ENCODE data around the gene FCHSD1. TPM values are rescaled to one million over a fixed set of nuclear protein-coding genes. Genes with fewer than 3 reads are reported as not detected.

FCHSD1 gene
- total RNA-seq, 1 experiment from 2014 or later: 21.2 TPM

DNA sequence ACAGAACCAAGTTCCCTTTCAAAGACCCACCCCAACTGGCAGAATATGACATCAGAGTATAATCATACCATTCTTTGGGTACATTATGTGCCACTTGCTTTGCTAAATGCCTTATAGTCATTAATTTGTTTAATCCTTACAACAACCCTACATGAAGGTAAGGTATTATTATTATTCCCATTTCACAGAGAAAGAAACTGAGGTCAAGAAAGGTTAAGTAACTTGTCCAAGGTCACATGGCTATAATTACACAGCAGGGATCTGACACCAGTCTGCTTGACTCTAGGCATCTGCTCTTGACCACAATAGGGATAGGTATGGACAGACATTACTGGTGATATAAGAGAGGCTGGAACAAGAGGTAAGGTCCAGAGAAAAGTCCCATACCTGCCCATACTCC is 1.2 kb downstream of the FCHSD1 start:
- H3K36me3 Mint-ChIP-seq (ENCODE audit: insufficient read depth, unreplicated experiment): peaks cover 23% of the 10 kb centered on the region
- intact Hi-C loops (cut with micrococcal nuclease): no loop called here
- no peaks in the 10 kb centered on the region for H3K27me3 Mint-ChIP-seq (ENCODE audit: insufficient read depth, unreplicated experiment)
- H3K9me3 Mint-ChIP-seq (ENCODE audit: unreplicated experiment): no peaks in the 10 kb centered on the region
- TF ChIP-seq, protein P1, sequence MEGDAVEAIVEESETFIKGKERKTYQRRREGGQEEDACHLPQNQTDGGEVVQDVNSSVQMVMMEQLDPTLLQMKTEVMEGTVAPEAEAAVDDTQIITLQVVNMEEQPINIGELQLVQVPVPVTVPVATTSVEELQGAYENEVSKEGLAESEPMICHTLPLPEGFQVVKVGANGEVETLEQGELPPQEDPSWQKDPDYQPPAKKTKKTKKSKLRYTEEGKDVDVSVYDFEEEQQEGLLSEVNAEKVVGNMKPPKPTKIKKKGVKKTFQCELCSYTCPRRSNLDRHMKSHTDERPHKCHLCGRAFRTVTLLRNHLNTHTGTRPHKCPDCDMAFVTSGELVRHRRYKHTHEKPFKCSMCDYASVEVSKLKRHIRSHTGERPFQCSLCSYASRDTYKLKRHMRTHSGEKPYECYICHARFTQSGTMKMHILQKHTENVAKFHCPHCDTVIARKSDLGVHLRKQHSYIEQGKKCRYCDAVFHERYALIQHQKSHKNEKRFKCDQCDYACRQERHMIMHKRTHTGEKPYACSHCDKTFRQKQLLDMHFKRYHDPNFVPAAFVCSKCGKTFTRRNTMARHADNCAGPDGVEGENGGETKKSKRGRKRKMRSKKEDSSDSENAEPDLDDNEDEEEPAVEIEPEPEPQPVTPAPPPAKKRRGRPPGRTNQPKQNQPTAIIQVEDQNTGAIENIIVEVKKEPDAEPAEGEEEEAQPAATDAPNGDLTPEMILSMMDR (IDR thresholded peaks at IDR 0.05; ENCODE audit: unreplicated experiment): no peak
- CTCF ChIA-PET: interaction anchor here (0.8 to 1.3 kb wide), 2 partner anchors 13 to 15 kb away, joined by 3 to 4 read pairs; partner anchors contain the start of genes HDAC3 and RELL2
- peaks cover 36% of the 10 kb centered on the region for H3K4me1 Mint-ChIP-seq (ENCODE audit: insufficient read depth, unreplicated experiment)
- DNase-seq (ENCODE audit: unreplicated experiment): no peak
- POLR2A ChIA-PET: interaction anchor here (0.7 to 5.0 kb wide), 5 partner anchors 13 to 200 kb away, joined by 3 to 39 read pairs (median 4); partner anchors contain the start of genes ARAP3, DIAPH1, HDAC3 and RELL2
- BruUV-seq (replicated peaks): no TSS peak
- H3K27ac Mint-ChIP-seq (ENCODE audit: low read depth, unreplicated experiment): no peak overlapping the region
- H3K4me3 Mint-ChIP-seq (ENCODE audit: unreplicated experiment): peak overlapping the region; percentile 95

DNA sequence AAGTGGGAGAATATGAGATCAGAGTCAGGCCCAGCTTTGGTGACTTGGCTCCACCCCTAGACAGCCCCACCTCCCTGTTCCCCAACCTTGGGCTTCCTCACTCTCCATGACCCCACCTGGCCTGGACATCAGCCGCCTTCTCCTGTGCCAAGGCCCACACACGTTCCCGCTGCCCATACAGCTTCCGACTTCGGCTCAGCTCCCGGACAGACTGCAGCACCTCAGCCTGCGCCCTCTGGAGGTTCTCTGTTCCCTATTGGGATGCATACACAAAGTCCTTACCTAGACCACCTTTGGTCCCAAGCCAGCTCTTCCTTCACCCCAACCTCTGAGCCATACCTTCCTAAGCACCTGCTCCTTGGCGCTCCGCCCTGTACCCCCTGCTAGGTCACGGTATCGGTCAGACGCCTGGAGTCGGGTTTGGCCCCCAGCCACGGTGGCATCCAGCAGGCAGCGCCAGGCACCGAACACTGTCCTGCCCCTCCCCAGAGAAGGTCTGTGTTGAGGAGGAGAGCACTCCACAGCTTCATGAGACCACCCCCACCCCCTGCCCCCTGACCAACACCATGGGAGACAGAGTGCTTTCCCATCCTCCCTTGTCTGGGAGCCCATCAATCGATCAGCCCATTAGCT is 2.0 kb downstream of the FCHSD1 start:
- ChIA-PET CTCF (interaction anchor here (0.6 to 4.0 kb wide), 6 partner anchors 12 to 229 kb away, joined by 3 to 18 read pairs (median 4); partner anchors contain the start of genes DIAPH1, HDAC3, PCDH1 and RELL2), POLR2A (interaction anchor here (0.7 to 5.0 kb wide), 2 partner anchors 12 to 201 kb away, joined by 3 to 39 read pairs; partner anchors contain the start of genes HDAC3 and RELL2)
- H3K4me1 Mint-ChIP-seq (ENCODE audit: insufficient read depth, unreplicated experiment): peaks cover 36% of the 10 kb centered on the region
- DNase-seq (ENCODE audit: unreplicated experiment): no peak
- no TSS peak for BruUV-seq (replicated peaks)
- no peak overlapping the region for H3K4me3 Mint-ChIP-seq (ENCODE audit: unreplicated experiment)
- H3K36me3 Mint-ChIP-seq (ENCODE audit: insufficient read depth, unreplicated experiment): peaks cover 23% of the 10 kb centered on the region
- H3K9me3 Mint-ChIP-seq (ENCODE audit: unreplicated experiment): no peaks in the 10 kb centered on the region
- no peak overlapping the region for H3K27ac Mint-ChIP-seq (ENCODE audit: low read depth, unreplicated experiment)
- intact Hi-C loops (cut with micrococcal nuclease): no loop called here
- TF ChIP-seq, protein P1 (IDR thresholded peaks at IDR 0.05; ENCODE audit: unreplicated experiment): no peak
- no peaks in the 10 kb centered on the region for H3K27me3 Mint-ChIP-seq (ENCODE audit: insufficient read depth, unreplicated experiment)

DNA sequence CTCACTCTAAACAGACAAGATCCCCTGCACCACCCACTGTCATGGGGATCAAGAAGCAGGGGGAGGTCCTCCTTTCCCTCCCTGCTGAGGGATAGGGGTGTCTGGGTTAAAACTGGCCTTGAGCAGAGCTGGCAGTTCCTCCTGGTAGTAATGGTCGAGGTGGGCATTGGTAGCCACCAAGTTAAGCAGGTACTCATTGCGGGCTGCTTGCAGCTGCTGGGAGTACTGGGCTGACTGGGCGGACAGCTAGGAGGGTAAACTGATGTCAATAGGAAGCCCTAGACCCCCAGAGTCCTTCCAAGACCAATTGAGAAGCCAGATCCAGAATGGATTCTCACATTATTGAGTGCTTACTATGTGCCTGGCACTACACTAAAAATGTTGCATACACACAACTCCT is 3.4 kb downstream of the FCHSD1 start:
- intact Hi-C loops (cut with micrococcal nuclease): no loop called here
- H3K4me1 Mint-ChIP-seq (ENCODE audit: insufficient read depth, unreplicated experiment): peaks cover 36% of the 10 kb centered on the region
- H3K27me3 Mint-ChIP-seq (ENCODE audit: insufficient read depth, unreplicated experiment): no peaks in the 10 kb centered on the region
- H3K9me3 Mint-ChIP-seq (ENCODE audit: unreplicated experiment): no peaks in the 10 kb centered on the region
- H3K36me3 Mint-ChIP-seq (ENCODE audit: insufficient read depth, unreplicated experiment): peaks cover 23% of the 10 kb centered on the region
- POLR2A ChIA-PET: interaction anchor here (1.1 to 5.0 kb wide), 2 partner anchors 11 to 16 kb away, joined by 3 to 39 read pairs; partner anchors contain the start of genes HDAC3 and RELL2
- no peak for DNase-seq (ENCODE audit: unreplicated experiment)
- CTCF ChIA-PET: interaction anchor here (0.6 to 4.0 kb wide), 10 partner anchors 11 to 428 kb away, joined by 3 to 18 read pairs (median 3); partner anchors contain the start of genes DIAPH1, HDAC3 and RELL2
- H3K27ac Mint-ChIP-seq (ENCODE audit: low read depth, unreplicated experiment): no peak overlapping the region
- no peak overlapping the region for H3K4me3 Mint-ChIP-seq (ENCODE audit: unreplicated experiment)
- no TSS peak for BruUV-seq (replicated peaks)
- TF ChIP-seq, protein P1 (IDR thresholded peaks at IDR 0.05; ENCODE audit: unreplicated experiment): no peak

DNA sequence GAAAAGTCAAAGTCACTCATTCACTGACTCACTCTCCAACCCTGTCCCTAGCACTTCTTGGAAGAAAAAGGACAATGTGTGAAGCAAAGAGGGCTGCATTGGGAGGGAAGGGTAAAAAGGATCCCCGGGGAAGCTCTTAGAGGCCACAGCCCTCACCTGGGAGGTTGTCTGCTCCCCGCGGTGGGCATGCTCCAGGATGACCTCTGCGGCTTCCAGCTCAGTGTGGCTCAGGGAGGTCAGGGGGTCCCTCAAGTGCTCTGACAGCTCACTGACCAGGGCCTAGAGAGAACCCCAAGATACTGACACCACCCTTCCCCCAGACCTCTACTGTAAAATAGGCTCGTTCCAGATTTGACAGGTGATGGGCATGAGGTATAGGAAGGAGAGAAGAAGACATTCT is 4.0 kb downstream of the FCHSD1 start:
- no peaks in the 10 kb centered on the region for H3K9me3 Mint-ChIP-seq (ENCODE audit: unreplicated experiment)
- no peak overlapping the region for H3K27ac Mint-ChIP-seq (ENCODE audit: low read depth, unreplicated experiment)
- no peak overlapping the region for H3K4me3 Mint-ChIP-seq (ENCODE audit: unreplicated experiment)
- intact Hi-C loops (cut with micrococcal nuclease): no loop called here
- CTCF ChIA-PET: interaction anchor here (0.6 to 4.0 kb wide), 10 partner anchors 10 to 710 kb away, joined by 3 to 18 read pairs (median 4); partner anchors contain the start of genes HDAC3, PCDH1 and RELL2
- POLR2A ChIA-PET: interaction anchor here (1.1 to 5.0 kb wide), 2 partner anchors 10 to 16 kb away, joined by 3 to 39 read pairs; partner anchors contain the start of genes HDAC3 and RELL2
- DNase-seq (ENCODE audit: unreplicated experiment): no peak
- TF ChIP-seq, protein P1 (IDR thresholded peaks at IDR 0.05; ENCODE audit: unreplicated experiment): no peak
- peaks cover 23% of the 10 kb centered on the region for H3K36me3 Mint-ChIP-seq (ENCODE audit: insufficient read depth, unreplicated experiment)
- BruUV-seq (replicated peaks): no TSS peak
- H3K27me3 Mint-ChIP-seq (ENCODE audit: insufficient read depth, unreplicated experiment): no peaks in the 10 kb centered on the region
- peaks cover 33% of the 10 kb centered on the region for H3K4me1 Mint-ChIP-seq (ENCODE audit: insufficient read depth, unreplicated experiment)

Data from MCF 10A (cell line).